Measurements from ENCODE around the gene EEF1G.
"Not testable (repeated sequence)": the region's sequence is repeated elsewhere in the genome, so short reads cannot be mapped to it uniquely, and the experiment has no call there.

EEF1G gene

GRCh38 chr11:62552485-62553079, 21.1 kb downstream of the EEF1G start:
- peaks cover 36% of the 10 kb centered on the region for H3K27me3 Mint-ChIP-seq
- H3K36me3 Mint-ChIP-seq: peaks cover 8% of the 10 kb centered on the region
- no peaks in the 10 kb centered on the region for H3K9me3 Mint-ChIP-seq
- peak overlapping the region; percentile 97 for H3K27ac Mint-ChIP-seq
- peaks cover 85% of the 10 kb centered on the region for H3K4me1 Mint-ChIP-seq
- DNase-seq: no peak
- peak overlapping the region; percentile 59 for H3K4me3 Mint-ChIP-seq
- CTCF ChIA-PET: interaction anchor here (0.8 to 11.7 kb wide), 6 partner anchors 8 to 158 kb away, joined by 3 to 276 read pairs (median 12); partner anchors contain the start of gene AHNAK

- not testable (repeated sequence) for DNase-seq, H3K9me3 Mint-ChIP-seq, H3K4me3 Mint-ChIP-seq, H3K27ac Mint-ChIP-seq, H3K36me3 Mint-ChIP-seq
- CTCF ChIA-PET: interaction anchor here (3.5 to 11.7 kb wide), 3 partner anchors 9 to 126 kb away, joined by 16 to 276 read pairs (median 19); partner anchors contain the start of gene AHNAK
- Mint-ChIP-seq H3K4me1 (peaks cover 69% of the 10 kb centered on the region), H3K27me3 (peaks cover 54% of the 10 kb centered on the region)
Measured at GRCh38 chr11:62550478-62550877, 23.2 kb downstream of the EEF1G start.

GRCh38 chr11:62548545-62549335, 25.0 kb downstream of the EEF1G start:
- DNase-seq: no peak
- Mint-ChIP-seq H3K27ac (no peak overlapping the region), H3K27me3 (peaks cover 62% of the 10 kb centered on the region), H3K4me3 (no peak overlapping the region), H3K4me1 (peaks cover 68% of the 10 kb centered on the region), H3K36me3 (peaks cover 3% of the 10 kb centered on the region), H3K9me3 (no peaks in the 10 kb centered on the region)
- CTCF ChIA-PET: interaction anchor here (1.0 kb wide), 1 partner anchor 9 kb away, joined by 7 read pairs; no protein-coding TSS in a partner anchor

- peaks cover 68% of the 10 kb centered on the region for H3K4me1 Mint-ChIP-seq
- H3K27me3 Mint-ChIP-seq: peaks cover 62% of the 10 kb centered on the region
- peak overlapping the region; percentile 79 for H3K4me3 Mint-ChIP-seq
- no peak overlapping the region for H3K27ac Mint-ChIP-seq
- DNase-seq: no peak
- CTCF ChIA-PET: interaction anchor here (1.0 to 11.3 kb wide), 3 partner anchors 9 to 154 kb away, joined by 6 to 276 read pairs (median 7); no protein-coding TSS in a partner anchor
- H3K36me3 Mint-ChIP-seq: peaks cover 3% of the 10 kb centered on the region
- H3K9me3 Mint-ChIP-seq: no peaks in the 10 kb centered on the region
Measured at GRCh38 chr11:62547691-62548281, 25.9 kb downstream of the EEF1G start.

GRCh38 chr11:62546929-62547625, 26.6 kb downstream of the EEF1G start:
- CTCF ChIA-PET: interaction anchor here (0.7 to 11.3 kb wide), 4 partner anchors 9 to 153 kb away, joined by 3 to 276 read pairs (median 4); no protein-coding TSS in a partner anchor
- H3K4me3 Mint-ChIP-seq: peak overlapping the region; percentile 79

GRCh38 chr11:62546244-62546928, 27.3 kb downstream of the EEF1G start, which contains the start of gene AHNAK:
Gene AHNAK, minus strand, starts transcription at chr11:62546806. Its CDS starts 10,708 bp downstream, at chr11:62536098.
- H3K27ac Mint-ChIP-seq: peak within 1 kb of the TSS; percentile 69
- H3K4me1 Mint-ChIP-seq: peaks cover 68% of the 10 kb centered on the region
- no peaks in the 10 kb centered on the region for H3K9me3 Mint-ChIP-seq
- H3K27me3 Mint-ChIP-seq: peaks cover 62% of the 10 kb centered on the region
- H3K4me3 Mint-ChIP-seq: peak within 1 kb of the TSS; percentile 95
- CTCF ChIA-PET: interaction anchor here (0.7 to 11.3 kb wide), 4 partner anchors 10 to 153 kb away, joined by 3 to 276 read pairs (median 4); no protein-coding TSS in a partner anchor
- peaks cover 3% of the 10 kb centered on the region for H3K36me3 Mint-ChIP-seq
- peak; percentile 80 for DNase-seq

More at GRCh38 chr11:62546929-62547625, 26.6 kb downstream of the EEF1G start:
- Mint-ChIP-seq H3K9me3 (no peaks in the 10 kb centered on the region), H3K27me3 (peaks cover 62% of the 10 kb centered on the region), H3K36me3 (peaks cover 3% of the 10 kb centered on the region), H3K27ac (no peak overlapping the region), H3K4me1 (peaks cover 68% of the 10 kb centered on the region)
- DNase-seq: no peak

- H3K4me3 Mint-ChIP-seq: peak overlapping the region; percentile 95
- peaks cover 56% of the 10 kb centered on the region for H3K27me3 Mint-ChIP-seq
- H3K9me3 Mint-ChIP-seq: no peaks in the 10 kb centered on the region
- peak overlapping the region; percentile 69 for H3K27ac Mint-ChIP-seq
- CTCF ChIA-PET: interaction anchor here (3.3 to 11.3 kb wide), 4 partner anchors 11 to 145 kb away, joined by 10 to 276 read pairs (median 96); partner anchors contain the start of gene TUT1
- peaks cover 68% of the 10 kb centered on the region for H3K4me1 Mint-ChIP-seq
- peaks cover 3% of the 10 kb centered on the region for H3K36me3 Mint-ChIP-seq
- peak; percentile 60 for DNase-seq
Measured at GRCh38 chr11:62545437-62546243, 28.1 kb downstream of the EEF1G start.

- DNase-seq: peak; percentile 54
- H3K4me1 Mint-ChIP-seq: peaks cover 68% of the 10 kb centered on the region
- CTCF ChIA-PET: interaction anchor here (0.8 to 11.3 kb wide), 8 partner anchors 11 to 163 kb away, joined by 3 to 276 read pairs (median 20); partner anchors contain the start of gene TUT1
Measured at GRCh38 chr11:62544581-62545436, 28.9 kb downstream of the EEF1G start.

GRCh38 chr11:62543680-62544444, 29.8 kb downstream of the EEF1G start:
- peaks cover 73% of the 10 kb centered on the region for H3K4me1 Mint-ChIP-seq
- H3K36me3 Mint-ChIP-seq: peaks cover 3% of the 10 kb centered on the region
- H3K9me3 Mint-ChIP-seq: no peaks in the 10 kb centered on the region
- no peak for DNase-seq
- CTCF ChIA-PET: interaction anchor here (0.8 to 11.3 kb wide), 16 partner anchors 12 to 162 kb away, joined by 3 to 276 read pairs (median 5); partner anchors contain the start of gene TUT1
- H3K27ac Mint-ChIP-seq: peak overlapping the region; percentile 11
- peaks cover 39% of the 10 kb centered on the region for H3K27me3 Mint-ChIP-seq
- H3K4me3 Mint-ChIP-seq: peak overlapping the region; percentile 95

More at GRCh38 chr11:62544581-62545436, 28.9 kb downstream of the EEF1G start:
- H3K27me3 Mint-ChIP-seq: peaks cover 48% of the 10 kb centered on the region
- no peaks in the 10 kb centered on the region for H3K9me3 Mint-ChIP-seq
- peak overlapping the region; percentile 95 for H3K4me3 Mint-ChIP-seq
- peaks cover 3% of the 10 kb centered on the region for H3K36me3 Mint-ChIP-seq
- peak overlapping the region; percentile 81 for H3K27ac Mint-ChIP-seq

GRCh38 chr11:62542750-62543567, 30.7 kb downstream of the EEF1G start:
- H3K9me3 Mint-ChIP-seq: no peaks in the 10 kb centered on the region
- DNase-seq: peak; percentile 80
- H3K36me3 Mint-ChIP-seq: peaks cover 3% of the 10 kb centered on the region
- H3K4me3 Mint-ChIP-seq: peak overlapping the region; percentile 61
- peaks cover 30% of the 10 kb centered on the region for H3K27me3 Mint-ChIP-seq
- peak overlapping the region; percentile 64 for H3K27ac Mint-ChIP-seq
- CTCF ChIA-PET: interaction anchor here (0.7 to 11.3 kb wide), 27 partner anchors 13 to 211 kb away, joined by 3 to 276 read pairs (median 5); partner anchors contain the start of genes EEF1G, TUT1 and ZBTB3
- peaks cover 79% of the 10 kb centered on the region for H3K4me1 Mint-ChIP-seq
